Measurements from ENCODE around the gene SEMA4C.
"Not testable (repeated sequence)": the region's sequence is repeated elsewhere in the genome, so short reads cannot be mapped to it uniquely, and the experiment has no call there.

SEMA4C gene

DNA sequence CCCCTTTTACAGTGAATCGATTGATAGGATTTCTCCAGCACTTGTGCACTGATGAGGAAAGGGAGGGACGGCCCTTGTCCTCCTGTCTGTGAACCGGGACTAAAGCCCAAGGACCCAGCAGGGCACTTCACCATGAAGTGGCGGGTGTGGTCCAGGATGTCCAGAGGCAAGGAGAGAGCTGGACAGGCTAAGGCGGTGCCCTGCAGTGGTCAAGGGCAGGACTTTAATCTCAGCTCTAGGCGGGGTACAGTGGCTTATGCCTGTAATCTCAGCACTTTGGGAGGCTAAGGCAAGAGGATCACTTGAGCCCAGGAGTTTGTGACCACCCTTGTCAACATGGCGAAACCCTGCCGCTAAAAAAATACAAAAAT is 28.2 kb upstream of the SEMA4C start:
- DNase-seq (ENCODE audit: low spot score), result no peak

DNA sequence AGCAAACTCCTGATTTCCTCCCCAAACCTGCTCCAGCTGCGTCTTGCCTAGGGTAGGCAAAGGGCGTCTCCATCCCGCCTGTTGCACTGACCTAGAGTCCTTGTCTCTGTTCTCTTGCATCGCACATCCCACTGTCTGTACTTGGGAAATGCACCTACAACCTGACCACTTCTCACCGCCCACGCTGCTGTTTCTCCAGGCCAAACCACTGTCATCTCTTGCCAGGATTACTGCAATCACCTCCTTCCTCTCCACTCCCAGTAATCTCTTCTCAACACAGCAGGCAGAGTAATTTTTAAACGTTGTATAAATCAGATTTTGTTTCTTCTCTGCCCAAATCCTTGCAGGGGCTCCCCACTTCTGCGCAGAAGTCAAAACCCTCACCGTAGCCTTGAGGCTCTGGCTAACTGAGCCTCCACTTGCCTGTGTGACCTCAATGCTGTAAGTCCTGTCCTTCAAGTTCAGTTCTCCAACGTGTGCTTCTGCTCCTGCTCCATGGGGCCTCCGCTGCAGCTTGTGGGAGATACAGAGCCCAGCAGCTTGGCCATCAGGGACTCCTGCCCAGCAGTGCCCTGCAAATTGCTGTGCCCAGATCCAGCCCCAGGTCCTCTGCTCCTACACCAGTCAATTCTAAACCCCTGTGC is 27.7 kb upstream of the SEMA4C start:
- DNase-seq (ENCODE audit: low spot score), result no peak

DNA sequence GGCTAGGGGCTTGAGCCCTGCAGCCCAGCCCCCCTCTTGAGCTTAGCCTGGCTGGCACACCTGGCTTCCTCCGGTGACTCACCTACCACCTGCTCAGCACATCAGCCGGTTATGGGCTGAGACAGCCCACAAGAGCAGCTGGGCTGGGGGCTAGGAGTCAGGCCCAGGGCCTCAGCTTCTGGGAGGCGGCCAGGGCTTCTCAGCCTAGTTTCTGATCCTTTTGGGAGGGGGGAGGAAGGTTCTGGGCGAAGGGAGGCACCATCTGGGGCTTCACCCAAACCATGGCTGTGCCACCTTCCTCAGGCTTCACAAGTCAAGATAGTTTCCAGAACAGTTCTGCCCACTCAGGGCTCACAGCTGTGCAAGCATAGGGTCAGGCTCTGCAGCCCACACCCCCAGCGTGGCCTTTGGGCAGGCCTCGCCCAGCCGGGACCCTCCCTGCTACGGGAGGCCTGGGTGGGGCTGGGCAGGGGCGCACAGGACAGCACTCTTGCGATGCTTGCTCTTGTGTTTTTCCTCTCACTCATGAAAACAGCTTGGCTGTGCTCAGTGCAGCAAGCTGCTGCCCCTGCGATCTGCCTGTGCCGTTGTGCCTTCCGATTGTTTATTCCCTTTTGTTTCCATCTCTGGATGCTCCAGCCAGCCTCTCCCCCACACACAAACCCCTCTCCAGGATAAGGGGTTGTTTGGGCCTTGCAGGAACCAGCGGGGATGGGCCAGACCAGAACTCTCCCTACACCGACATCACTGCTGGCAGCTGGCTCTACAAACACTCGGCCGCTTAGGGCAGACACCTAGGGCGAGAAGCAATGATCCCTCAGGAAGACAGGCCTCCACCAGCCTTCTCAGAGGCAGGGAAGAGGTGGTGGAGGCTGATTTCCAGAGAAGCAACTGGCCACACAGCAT is 26.1 kb upstream of the SEMA4C start:
- no peak for DNase-seq (ENCODE audit: low spot score)

DNA sequence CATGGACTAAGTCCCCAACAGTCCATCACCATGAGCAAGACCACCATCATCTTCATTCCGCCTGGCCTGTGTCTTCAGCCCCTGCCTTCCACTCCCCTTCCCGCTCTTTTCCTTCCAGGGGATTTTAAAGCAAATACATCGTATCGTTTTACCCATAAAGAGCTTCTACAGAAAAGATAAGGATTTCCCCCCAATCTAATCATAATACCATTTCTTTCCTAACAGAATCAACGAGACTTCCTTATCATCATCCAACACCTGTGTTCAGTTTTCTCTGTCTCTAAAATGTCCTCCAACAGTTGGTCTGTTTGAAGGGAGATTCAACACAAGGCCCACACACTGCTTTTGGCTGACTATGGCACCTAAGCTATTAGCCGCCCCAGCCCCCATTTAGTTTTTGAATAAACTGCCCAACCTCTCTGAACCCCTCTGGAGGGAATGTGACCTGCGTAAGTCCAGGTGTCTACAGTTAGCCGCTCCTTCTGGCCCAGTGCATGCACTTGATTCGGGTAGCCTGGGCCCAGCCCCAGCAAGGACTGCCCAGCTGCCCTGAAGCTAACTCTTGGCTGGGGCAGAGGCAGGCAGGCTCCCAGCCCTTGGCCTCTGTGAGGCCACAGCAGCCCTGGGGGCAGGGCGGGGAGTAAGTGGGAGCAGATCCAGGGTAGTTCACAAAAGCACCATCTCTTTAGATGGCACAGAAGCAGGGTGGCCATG is 25.3 kb upstream of the SEMA4C start:
- DNase-seq (ENCODE audit: low spot score), result no peak

DNA sequence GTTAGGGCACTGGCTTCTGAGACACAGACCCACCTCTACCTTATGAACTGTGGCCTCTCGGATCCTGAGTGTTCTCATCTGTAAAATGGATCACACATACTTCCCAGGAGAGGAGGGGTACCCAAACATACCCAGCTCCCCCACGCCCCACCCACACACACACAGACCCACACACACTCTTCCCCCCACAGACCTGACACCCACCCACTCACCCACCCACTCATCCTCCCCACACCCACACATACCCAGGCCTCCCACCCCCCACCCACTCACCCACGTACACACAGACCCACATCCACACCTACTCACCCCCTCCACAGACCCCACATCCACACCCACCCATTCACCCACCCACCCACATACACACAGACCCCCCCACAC is 24.3 kb upstream of the SEMA4C start:
- DNase-seq (ENCODE audit: low spot score), result no peak

DNA sequence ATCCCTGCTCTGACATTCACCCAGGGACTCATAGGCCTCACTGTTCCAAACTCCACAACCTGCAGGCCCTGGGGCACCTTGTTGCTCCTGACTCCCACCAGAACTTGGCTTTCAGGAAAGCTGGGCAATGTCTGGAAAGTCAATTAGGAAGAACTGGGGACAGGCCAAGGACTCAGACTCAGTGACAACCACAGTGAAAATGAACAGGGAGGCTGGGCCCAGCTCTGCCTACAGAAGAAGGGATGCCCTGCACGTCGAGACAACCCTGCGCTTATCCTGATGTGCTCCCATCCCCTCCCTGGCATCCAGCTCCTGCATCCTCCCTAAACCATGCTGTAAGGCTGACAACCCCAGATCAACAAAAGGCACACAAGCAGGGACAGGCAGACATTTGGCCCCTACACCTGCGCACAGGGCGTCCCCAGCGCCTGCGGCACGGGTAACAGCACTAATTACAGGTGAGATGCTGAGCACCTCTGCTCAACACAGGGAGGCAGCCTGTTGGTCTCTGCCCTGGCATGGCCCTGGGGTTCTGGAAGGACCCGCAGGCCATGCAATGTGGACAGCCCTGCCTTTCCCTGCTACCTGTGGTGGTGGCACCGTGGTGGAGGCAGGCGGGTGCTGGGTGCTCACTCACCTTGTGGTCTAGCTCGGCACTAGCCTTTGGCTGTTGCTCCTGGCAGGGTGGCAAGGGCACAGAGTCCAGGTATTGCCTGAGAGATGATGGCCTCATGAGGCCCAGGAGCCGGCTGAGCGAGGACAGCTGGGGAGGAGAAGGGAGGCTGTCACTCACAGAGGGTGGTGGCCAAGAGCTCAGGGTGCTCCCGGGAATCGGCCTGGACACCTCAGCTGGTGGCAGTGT is 23.6 kb upstream of the SEMA4C start:
- no peak for DNase-seq (ENCODE audit: low spot score)

DNA sequence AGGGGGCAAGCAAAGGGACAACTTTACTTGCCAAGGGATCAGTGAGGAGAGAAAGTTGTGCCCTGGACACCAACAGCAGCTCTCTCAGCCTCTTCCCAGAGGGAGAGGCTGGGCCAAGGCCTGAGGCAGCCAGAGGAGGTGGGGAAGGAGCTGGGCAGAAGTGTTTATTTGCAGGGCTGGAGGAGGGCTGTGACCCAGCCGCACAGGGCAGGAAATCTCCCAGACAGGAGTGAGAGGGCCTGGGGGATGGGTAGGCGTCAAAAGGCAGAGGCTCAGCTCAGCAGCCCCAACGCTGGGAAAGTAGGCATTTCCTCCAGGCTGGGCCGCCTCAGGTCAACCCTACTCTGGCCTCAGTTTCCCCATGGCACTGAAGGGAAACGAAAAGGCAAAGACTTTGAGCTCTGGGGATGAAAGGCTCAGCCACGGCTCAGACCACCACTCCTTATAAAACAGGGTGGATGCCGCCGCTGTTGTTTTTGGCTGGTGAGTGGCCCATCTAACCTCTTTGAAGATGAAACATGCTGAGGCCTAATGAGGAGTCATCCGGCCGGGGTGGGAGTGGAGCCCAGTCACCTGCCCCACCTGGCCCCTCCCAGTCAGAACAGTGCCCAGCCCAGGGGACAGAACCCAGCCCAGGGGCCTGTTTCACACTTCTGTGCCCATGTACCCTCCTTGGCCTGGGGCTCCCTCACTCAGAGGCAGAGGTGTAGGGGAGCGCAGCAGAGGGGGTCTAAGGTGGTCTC is 21.9 kb upstream of the SEMA4C start:
- no peak for DNase-seq (ENCODE audit: low spot score)

DNA sequence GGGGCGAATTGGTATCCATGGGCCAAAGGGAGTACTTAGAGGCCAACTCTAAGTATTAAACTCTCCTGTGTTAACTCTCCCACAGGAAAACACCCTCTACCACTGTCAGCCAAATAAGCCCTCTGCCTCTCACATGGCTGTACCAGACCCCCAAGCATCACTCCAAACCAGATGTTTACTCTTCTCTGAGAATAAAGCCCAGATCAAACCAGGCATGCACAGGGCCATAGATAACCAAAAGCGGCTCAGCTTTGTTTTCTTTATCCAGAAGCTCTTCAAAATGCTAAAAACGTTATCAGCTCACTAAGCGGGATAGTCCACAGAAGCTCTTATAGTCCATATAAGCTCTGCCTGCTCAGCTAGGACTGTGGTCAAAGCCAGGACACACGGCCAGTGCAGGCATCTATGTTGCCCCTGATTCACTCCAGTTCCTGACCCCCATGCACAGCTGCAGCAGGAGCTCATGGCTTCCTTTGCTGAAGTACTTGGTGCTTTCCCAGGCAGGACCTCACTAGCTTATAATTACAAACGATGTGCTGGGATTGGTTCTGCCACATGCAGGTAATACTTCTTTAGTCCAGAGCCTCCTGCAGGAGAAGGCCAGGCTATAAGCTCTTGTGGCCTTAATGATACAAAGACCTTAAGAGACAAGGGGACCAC is 21.0 kb upstream of the SEMA4C start:
- no peak for DNase-seq (ENCODE audit: low spot score)

DNA sequence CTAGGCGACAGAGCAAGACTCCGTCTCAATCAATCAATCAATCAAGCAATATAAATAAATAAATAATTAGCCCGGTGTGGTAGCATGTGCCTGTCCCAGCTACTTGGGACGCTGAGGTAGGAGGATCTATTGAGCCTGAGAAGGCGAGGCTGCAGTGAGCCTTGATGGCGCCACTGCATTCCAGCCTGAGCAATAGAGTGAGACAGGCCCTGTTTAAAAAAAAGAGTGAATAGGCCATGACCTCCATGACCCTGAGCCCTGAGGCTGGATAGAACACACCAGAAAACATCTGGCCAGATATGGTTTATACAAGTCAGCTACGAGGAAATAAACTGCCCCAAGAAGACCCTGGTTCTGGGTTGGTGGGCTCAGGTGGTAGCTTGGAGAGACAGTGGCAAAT is 20.4 kb upstream of the SEMA4C start:
- DNase-seq (ENCODE audit: low spot score), result no peak

DNA sequence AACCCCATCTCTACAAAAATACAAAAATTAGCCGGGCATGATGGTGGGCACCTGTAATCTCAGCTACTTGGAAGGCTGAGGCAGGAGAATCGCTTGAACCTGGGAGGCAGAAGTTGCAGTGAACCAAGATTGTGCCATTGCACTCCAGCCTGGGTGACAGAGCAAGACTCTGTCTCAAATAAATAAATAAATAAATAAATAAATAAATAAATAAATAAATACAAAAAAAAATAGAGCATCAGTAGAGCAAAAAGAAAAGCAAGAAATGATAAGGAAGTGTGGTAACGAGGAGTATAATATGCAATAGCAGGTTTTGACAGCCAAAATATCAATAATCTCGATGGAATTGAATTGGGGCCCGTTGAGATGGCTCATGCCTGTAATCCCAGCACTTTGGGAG is 19.6 kb upstream of the SEMA4C start:
- not testable (repeated sequence) for DNase-seq (ENCODE audit: low spot score)

DNA sequence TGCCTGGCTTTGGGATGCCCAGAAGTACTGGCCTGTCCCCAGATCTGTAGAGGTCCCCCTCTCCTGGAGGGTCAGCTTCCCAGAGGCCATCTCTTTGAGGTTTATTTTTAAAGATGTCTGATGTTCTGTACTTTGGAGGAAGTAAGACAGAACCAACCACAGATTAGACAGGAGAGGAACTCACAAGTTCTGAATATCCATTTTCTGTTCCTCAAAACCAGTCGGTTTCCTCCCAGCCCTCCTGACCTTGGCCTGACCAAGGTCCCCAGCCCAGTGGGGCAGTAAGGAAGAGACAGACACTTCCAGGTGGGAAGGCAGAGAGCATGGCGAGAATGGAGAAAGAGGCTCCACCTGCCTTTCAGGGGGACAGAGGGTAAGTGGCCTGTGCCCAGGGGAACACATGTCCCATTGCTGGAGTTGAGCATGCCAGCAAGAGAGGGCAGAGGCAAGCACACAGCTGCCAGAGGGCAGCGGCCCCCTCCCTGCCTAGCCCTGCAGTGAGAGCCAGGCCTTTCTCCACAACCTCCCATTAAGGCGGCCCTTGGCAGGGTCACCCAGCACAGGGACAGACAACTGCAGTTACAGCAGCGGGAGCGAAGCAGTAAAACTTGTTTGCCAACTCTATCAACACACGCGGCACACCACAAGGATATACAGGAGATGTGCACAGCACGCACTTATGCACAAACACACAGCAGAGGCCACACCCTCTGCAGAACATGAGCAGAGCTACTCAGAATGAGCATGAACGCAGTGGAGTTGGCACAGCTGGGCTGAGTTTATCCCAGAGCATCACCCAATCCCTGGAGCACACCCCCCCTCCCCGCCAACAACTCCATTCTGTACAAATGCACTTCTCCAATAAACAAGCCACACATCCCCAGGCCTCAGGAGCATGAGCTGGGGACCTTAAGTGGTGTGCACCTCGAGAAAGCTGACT is 18.5 kb upstream of the SEMA4C start:
- no peak for DNase-seq (ENCODE audit: low spot score)

DNA sequence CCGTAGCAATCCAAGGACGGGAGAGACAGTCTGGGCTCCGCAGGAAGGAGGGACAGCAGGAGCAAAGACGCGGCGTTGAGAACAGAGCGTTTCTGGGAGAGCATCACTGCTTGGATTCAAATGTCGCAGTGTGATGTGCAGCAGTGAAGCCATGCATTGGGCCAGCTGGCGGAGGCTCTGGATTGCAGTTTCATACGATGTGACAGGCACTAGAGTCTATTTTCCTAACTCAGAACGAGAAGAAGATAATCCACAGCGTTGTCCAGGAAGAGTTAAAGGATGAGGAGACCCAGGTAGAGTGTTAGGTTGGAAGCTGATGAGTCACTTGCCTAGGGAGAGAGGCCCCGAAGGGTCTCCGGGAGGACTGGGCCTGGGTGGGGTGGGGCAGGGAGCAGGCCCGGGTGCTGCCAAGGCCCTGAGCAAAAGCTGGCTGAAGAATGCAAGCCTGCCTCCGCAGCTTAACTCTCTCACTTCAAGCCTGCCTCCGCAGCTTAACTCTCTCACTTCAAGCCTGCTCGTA is 17.7 kb upstream of the SEMA4C start:
- DNase-seq (ENCODE audit: low spot score), result no peak

DNA sequence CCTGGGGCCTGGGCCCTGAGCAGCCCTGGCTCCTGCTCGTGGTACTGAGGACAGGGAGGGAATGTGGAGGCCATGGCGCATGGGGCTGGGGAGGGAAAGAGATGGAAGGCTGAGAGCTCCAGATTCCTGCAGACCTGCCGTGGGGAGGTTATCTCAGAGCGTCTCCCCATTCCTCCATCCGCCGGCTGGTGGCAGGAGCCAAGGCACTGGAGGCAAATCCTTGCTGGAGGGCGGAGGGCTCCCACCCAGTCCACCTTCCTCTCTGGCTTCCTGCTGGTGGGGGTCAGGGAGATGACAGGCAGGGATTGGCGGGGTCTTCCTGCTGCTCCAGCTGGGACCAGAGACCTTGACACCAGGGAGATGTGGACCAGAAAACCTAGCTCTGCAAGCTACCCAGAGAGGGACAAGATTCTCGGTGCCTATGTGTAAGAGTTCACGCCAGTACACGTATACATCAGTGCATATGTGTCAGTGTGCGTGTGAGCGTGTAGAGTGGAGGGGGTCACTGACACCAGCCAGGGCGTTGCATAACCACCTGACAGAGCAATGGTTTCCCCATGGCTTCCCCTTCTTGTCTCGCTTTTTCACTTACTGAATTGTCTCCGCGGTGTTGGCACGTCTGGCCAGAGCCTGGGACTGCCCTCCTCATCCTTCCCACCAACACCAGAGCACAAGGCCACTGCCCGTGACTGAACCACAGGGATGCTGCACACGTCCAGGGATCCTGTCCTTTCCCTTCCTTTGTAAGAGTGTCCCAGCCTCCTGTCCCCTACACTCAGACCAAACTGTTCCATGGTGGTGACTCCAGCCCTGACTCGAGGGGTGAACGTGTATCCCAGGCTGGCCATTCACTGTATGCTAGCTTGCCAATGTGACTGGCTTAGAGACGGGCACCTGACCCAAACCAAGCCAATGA is 15.8 kb upstream of the SEMA4C start:
- DNase-seq (ENCODE audit: low spot score), result no peak

DNA sequence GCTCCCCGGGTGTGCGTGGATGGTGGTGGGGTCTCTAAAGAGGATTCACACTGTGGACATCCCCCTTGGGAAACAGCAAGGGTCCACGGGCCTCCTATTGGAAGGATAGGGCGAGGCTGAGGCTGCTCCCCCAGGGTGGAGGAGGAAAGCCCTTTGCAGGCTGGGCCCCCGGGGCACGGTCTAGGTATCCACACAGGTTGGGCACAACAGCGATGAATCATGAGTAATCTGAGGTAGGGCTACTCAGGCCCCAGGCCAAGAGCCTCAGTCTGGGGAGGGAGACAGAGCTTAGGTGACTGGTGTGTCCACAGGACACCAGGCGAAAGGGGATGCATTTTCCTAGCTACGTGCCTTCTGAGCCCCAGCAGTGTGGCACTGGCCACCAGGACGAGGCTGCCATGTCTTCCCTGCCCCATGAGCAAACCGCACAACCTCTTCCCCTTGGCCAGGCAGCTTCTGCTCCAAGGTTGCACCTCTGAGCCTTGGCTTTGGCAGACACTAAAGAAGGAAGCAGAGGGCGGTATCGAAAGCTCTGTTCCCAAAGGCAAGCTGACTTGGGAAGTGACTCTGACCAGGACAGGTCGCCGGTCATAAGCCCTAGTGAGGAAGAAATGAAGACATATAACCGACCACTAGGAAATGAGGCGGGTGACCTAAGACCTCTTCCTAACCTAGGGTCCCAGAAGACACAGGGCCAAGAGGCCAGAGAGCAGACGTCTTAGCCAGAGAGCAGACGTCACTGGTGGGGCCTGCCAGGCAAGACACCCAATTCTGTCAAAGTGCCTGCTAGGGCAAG is 14.6 kb upstream of the SEMA4C start:
- no peak for DNase-seq (ENCODE audit: low spot score)

DNA sequence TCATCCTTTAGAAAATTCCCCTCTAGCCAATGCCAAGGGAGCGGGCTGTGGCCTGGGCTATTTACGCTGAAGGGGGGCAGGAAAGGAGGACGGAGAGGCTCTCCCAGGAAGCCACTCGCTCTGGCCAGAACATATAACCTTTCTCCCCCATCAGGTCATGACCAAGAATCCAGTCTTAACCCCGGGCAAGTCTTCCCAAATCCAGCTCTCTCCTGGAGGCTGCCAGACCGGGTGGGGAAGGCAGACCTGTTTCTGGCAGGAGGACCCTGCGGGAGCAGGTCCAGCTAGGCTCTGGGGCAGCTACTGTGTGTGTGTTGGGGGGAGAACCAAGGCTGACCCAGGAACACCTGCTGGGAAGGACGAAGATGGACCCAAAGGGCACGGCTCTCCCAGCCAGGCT is 13.4 kb upstream of the SEMA4C start:
- DNase-seq (ENCODE audit: low spot score), result no peak

DNA sequence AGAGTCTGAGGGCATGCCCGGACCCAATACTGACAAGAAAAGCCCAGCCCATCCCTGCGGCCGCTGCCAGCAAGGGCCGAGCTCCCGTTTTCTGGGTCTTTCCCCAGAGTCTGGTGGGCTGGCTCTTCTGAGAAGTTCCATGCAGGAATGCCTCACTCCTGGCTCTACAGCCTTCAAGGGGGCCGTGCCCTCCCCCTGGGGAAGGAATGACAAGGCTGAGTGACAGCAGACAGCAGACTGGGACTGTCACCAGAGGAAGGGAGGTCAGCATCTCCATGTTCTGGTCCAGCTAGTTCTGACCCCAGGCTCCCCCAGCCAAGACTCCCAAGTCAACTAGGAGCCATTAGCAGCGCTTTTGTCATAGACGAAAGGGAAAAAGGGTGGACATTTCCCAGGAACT is 13.0 kb upstream of the SEMA4C start:
- DNase-seq (ENCODE audit: low spot score), result no peak

DNA sequence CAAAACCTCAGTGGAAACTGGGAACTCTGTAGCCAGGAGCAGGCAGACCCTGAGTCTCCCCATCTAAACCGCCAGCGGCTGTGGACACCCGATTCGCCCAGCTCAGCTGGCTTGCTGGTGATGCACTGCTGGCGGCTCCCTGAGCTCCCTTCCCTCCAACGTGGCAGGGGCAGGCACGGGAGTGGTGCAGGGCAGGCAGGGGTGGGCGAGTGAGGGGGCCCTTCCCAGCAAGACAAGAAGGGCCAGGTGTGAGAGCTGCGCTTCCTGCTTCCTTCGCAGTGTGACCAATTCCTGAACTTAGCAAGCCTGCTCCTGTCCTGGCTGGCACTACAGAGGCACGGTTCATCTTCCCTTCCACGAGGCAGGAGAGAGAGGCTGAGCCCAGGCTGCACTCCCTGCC is 12.3 kb upstream of the SEMA4C start:
- DNase-seq (ENCODE audit: low spot score), result no peak

Data from left forelimb (tissue), 1 donor.